B cell (primary cell): ENCODE measurements around the gene TLE5. TPM values are rescaled to one million over a fixed set of nuclear protein-coding genes. Genes with fewer than 3 reads are reported as not detected.
A peak's percentile ranks its signal among the peaks of the same experiment; 100 is the strongest.

Experiments
- ATAC-seq: fragments of 200-7000 bp; cut with Tn5 transposase; one replicate; pipeline ENCODE4 v1.10.0; 2021; ENCODE audit warnings: low read depth, mild to moderate bottlenecking, moderate number of reproducible peaks, moderate library complexity
- CTCF ChIA-PET: fragments of 350-600 bp; sonication (Branson Sonifier 250); formaldehyde crosslinking; loops from one replicate; lab custom pipeline; 2021; ENCODE audit warnings: antibody characterized with exemption, inconsistent platforms; lab: Charles Lee
- POLR2A ChIA-PET: fragments of 350-600 bp; sonication (Branson Sonifier 250); formaldehyde crosslinking; loops from one replicate; lab custom pipeline; 2021; ENCODE audit warnings: antibody characterized with exemption; lab: Charles Lee
- DNase-seq: peaks from one replicate; pipeline ENCODE4 v3.0.0; 2013
- H2AFZ ChIP-seq: 2 replicates; pipeline ENCODE4 v1.6.1; 2012; ENCODE audit warnings: mild to moderate bottlenecking, low read depth, low read length; ENCODE audit not compliant: insufficient read depth, poor library complexity, severe bottlenecking
- H3K27ac ChIP-seq, 2 donors: 1 replicate in 1 of 2; 2 replicates in 1 of 2; pipeline ENCODE4 v1.5.1; 2012 to 2013; ENCODE audit warnings: low read length in 2 of 2, mild to moderate bottlenecking in 2 of 2, moderate library complexity in 1 of 2
- H3K27me3 ChIP-seq, 4 experiments: fragments of 200-600 bp in 1 of 4; sonication (generic) in 1 of 4; replicated peaks in 1 of 4; 1 replicate in 2 of 4; 2 replicates in 2 of 4; pipeline versions ENCODE4 v1.6.1 to v1.7.0; 2013 to 2016; ENCODE audit warnings: low read length in 3 of 4, mild to moderate bottlenecking in 2 of 4, mixed read lengths in 1 of 4, moderate library complexity in 1 of 4; ENCODE audit not compliant: insufficient read depth in 4 of 4, control insufficient read depth in 3 of 4; ENCODE audit errors: control extremely low read depth in 1 of 4
- H3K36me3 ChIP-seq, 2 experiments: replicated peaks in 1 of 2; 1 replicate in 1 of 2; 2 replicates in 1 of 2; pipeline versions ENCODE4 v1.6.1 to v1.7.1; 2013; ENCODE audit warnings: low read length in 1 of 2; ENCODE audit not compliant: insufficient read depth in 2 of 2, control insufficient read depth in 1 of 2; ENCODE audit errors: control extremely low read depth in 1 of 2, extremely low read depth in 1 of 2
- H3K4me1 ChIP-seq, 2 donors: fragments of 200-600 bp in 1 of 2; sonication (generic) in 1 of 2; 1 replicate in 1 of 2; 2 replicates in 1 of 2; pipeline versions ENCODE4 v1.5.1 to v1.6.1; 2013 to 2017; ENCODE audit warnings: low read length in 2 of 2; ENCODE audit not compliant: control insufficient read depth in 2 of 2, insufficient read depth in 2 of 2
- H3K4me2 ChIP-seq: replicated peaks from 2 replicates; pipeline ENCODE3; 2012; ENCODE audit warnings: mild to moderate bottlenecking, low read depth, low read length; ENCODE audit not compliant: poor library complexity, severe bottlenecking
- H3K4me3 ChIP-seq, 5 experiments: fragments of 200-600 bp in 1 of 5; sonication (generic) in 1 of 5; 1 replicate in 3 of 5; 2 replicates in 2 of 5; pipeline versions ENCODE4 v1.5.1 to v1.7.0; 2011 to 2016; ENCODE audit warnings: low read length in 4 of 5, mild to moderate bottlenecking in 4 of 5, low read depth in 2 of 5, control low read depth in 1 of 5, moderate library complexity in 1 of 5; ENCODE audit not compliant: insufficient read depth in 1 of 5; ENCODE audit errors: control extremely low read depth in 1 of 5, extremely low read depth in 1 of 5
- H3K79me2 ChIP-seq: fragments of 200-600 bp; sonication (generic); one replicate; pipeline ENCODE4 v1.6.0; 2016; ENCODE audit warnings: low read length; ENCODE audit not compliant: control insufficient read depth, insufficient read depth
- H3K9ac ChIP-seq: fragments of 200-600 bp; sonication (generic); 2 replicates; pipeline ENCODE4 v1.6.1; 2017; ENCODE audit warnings: mild to moderate bottlenecking, low read length, moderate library complexity
- H3K9me3 ChIP-seq, 3 donors: one replicate each; pipeline versions ENCODE4 v1.6.1 to v1.7.1; 2013; ENCODE audit warnings: low read length in 2 of 3; ENCODE audit not compliant: control insufficient read depth in 2 of 3, insufficient read depth in 1 of 3; ENCODE audit errors: control extremely low read depth in 1 of 3
- H4K20me1 ChIP-seq: 2 replicates; pipeline ENCODE4 v1.6.0; 2012; ENCODE audit warnings: mild to moderate bottlenecking, low read length; ENCODE audit not compliant: insufficient read depth, control insufficient read depth, poor library complexity, severe bottlenecking
- H3K27ac Mint-ChIP-seq: one replicate; pipeline ENCODE4 v1.8.0; 2021; ENCODE audit warnings: mixed read lengths
- H3K27me3 Mint-ChIP-seq: one replicate; pipeline ENCODE4 v1.8.0; 2021; ENCODE audit warnings: mixed read lengths
- H3K4me1 Mint-ChIP-seq: one replicate; pipeline ENCODE4 v1.8.0; 2021; ENCODE audit warnings: mixed read lengths
- H3K4me3 Mint-ChIP-seq: one replicate; pipeline ENCODE4 v1.8.0; 2021; ENCODE audit warnings: mixed read lengths
- H3K9me3 Mint-ChIP-seq: one replicate; pipeline ENCODE4 v1.8.0; 2022; ENCODE audit warnings: mixed read lengths; ENCODE audit not compliant: insufficient read depth
- EZH2 ChIP-seq: IDR thresholded peaks from 2 replicates; pipeline ENCODE4 v1.6.1; 2012; ENCODE audit warnings: borderline replicate concordance, low read depth, mild to moderate bottlenecking, moderate library complexity, low read length; ENCODE audit not compliant: insufficient read depth, poor library complexity, severe bottlenecking
- WGBS: methylation state at CpG from one replicate; pipeline ENCODE4 v1.1.5; 2013; ENCODE audit warnings: missing lambda C conversion rate; ENCODE audit not compliant: insufficient coverage; 5-methylcytosine and 5-hydroxymethylcytosine counted together
- intact Hi-C: fragments of 100-400 bp; cut with micrococcal nuclease; formaldehyde crosslinking; loops from one replicate; pipeline ENCODE4 v1.10.0; 2022
- polyA plus RNA-seq: library from polyadenylated mRNA; depleted of rRNA; stranded (reverse); fragments of >200 nt; gene quantifications from 2 replicates; pipeline ENCODE4 v1.2.3, GENCODE V29; 2012
- total RNA-seq, 2 donors: library from RNA; stranded (reverse); fragments of 120-200 nt in 1 of 2; gene quantifications; 1 replicate in 1 of 2; 2 replicates in 1 of 2; pipeline versions ENCODE4 v1.2.3 to v1.2.4, GENCODE V29; 2013 to 2022
- TF ChIP-seq, protein P1 (sequence below): fragments of 200-600 bp; IDR thresholded peaks from one replicate; pipeline ENCODE4 v1.8.0; 2022; ENCODE audit warnings: antibody characterized with exemption, mild to moderate bottlenecking

Gene TLE5
- total and polyA plus RNA-seq, 2 donors (not counting 1 experiment from before 2014, with no cell fraction given), result 697 to 1,132 TPM

DNA sequence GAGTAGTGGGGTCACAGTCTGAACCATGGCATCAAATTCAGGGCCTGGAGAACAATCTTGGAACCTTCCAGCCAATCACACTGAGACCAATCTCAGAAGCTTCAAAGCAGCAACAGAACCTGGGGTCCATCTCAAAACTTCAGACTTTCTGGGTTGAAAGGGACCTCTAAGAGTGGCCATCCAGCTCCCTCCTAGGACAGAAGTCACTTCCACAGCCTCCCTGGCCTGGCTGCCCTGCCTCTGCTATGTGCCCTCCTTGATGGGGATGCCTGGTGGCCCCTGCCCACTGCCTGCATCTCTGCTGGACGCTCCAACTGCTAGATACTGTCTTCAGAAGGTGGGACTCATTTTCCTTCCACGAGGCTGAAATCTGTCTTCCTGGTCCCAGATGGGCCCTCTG is 35.0 kb downstream of the TLE5 start:
- peaks cover 20% of the 10 kb centered on the region for H3K4me1 Mint-ChIP-seq
- Histone ChIP-seq H3K4me3 (no peak overlapping the region), H3K27ac (no peak overlapping the region), H3K4me2 (no peak overlapping the region), H3K36me3 (no peaks in the 10 kb centered on the region), H3K27me3 (peaks cover 0 to 58% (median 30%) of the 10 kb centered on the region in 4 experiments), H3K9me3 (peaks cover 0 to 12% (median 2%) of the 10 kb centered on the region in 3 donors), H3K9ac (no peak overlapping the region), H3K79me2 (no peaks in the 10 kb centered on the region), H3K4me1 (peaks cover 24 to 30% of the 10 kb centered on the region in 2 donors), H2AFZ (no peak overlapping the region), H4K20me1 (no peaks in the 10 kb centered on the region)
- H3K9me3 Mint-ChIP-seq, result no peaks in the 10 kb centered on the region
- ATAC-seq, result no peak
- H3K27ac Mint-ChIP-seq, result no peak overlapping the region
- peak overlapping the region; percentile 71 for H3K4me3 Mint-ChIP-seq
- peaks cover 62% of the 10 kb centered on the region for H3K27me3 Mint-ChIP-seq
- TF ChIP-seq, protein P1, sequence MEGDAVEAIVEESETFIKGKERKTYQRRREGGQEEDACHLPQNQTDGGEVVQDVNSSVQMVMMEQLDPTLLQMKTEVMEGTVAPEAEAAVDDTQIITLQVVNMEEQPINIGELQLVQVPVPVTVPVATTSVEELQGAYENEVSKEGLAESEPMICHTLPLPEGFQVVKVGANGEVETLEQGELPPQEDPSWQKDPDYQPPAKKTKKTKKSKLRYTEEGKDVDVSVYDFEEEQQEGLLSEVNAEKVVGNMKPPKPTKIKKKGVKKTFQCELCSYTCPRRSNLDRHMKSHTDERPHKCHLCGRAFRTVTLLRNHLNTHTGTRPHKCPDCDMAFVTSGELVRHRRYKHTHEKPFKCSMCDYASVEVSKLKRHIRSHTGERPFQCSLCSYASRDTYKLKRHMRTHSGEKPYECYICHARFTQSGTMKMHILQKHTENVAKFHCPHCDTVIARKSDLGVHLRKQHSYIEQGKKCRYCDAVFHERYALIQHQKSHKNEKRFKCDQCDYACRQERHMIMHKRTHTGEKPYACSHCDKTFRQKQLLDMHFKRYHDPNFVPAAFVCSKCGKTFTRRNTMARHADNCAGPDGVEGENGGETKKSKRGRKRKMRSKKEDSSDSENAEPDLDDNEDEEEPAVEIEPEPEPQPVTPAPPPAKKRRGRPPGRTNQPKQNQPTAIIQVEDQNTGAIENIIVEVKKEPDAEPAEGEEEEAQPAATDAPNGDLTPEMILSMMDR, result no peak
- TF ChIP-seq EZH2, result no peak
- ChIA-PET CTCF (no interaction called here), POLR2A (no interaction called here)
- no peak for DNase-seq
- intact Hi-C loops, result no loop called here
- WGBS, result 79% methylated on average over 2 of the region's 2 CpGs

DNA sequence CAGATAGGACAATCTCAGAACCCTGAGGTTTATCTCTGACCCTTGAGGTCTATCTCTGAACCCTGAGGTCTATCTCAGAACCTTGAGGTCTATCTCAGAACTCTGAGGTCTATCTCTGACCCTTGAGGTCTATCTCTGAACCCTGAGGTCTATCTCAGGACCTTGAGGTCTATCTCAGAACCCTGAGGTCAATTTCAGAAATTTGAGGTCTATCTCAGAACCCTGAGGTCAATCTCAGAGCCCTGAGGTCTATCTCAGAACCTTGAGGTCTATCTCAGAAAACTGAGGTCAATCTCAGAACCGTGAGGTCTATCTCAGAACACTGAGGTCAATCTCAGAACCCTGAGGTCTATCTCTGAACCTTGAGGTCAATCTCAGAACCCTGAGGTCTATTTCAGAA is 35.5 kb downstream of the TLE5 start:
- no peak overlapping the region for H3K4me3 ChIP-seq
- Mint-ChIP-seq H3K27me3 (peaks cover 61% of the 10 kb centered on the region), H3K27ac (no peak overlapping the region), H3K4me1 (peaks cover 20% of the 10 kb centered on the region), H3K4me3 (no peak overlapping the region), H3K9me3 (no peaks in the 10 kb centered on the region)
- no peak for ATAC-seq
- no peaks in the 10 kb centered on the region for H3K79me2 ChIP-seq
- peaks cover 0 to 12% (median 2%) of the 10 kb centered on the region in 3 donors for H3K9me3 ChIP-seq
- ChIA-PET CTCF (no interaction called here), POLR2A (no interaction called here)
- no peak overlapping the region for H2AFZ ChIP-seq
- H3K4me1 ChIP-seq, result peaks cover 24 to 30% of the 10 kb centered on the region in 2 donors
- whole genome bisulfite sequencing, result 94% methylated on average over 1 of the region's 1 CpG
- TF ChIP-seq EZH2, result no peak
- TF ChIP-seq, protein P1, result no peak
- DNase-seq, result no peak
- no peak overlapping the region for H3K9ac ChIP-seq
- H4K20me1 ChIP-seq, result no peaks in the 10 kb centered on the region
- intact Hi-C loops, result no loop called here
- no peak overlapping the region for H3K4me2 ChIP-seq
- no peak overlapping the region for H3K27ac ChIP-seq
- H3K27me3 ChIP-seq, result peaks cover 0 to 58% (median 30%) of the 10 kb centered on the region in 4 experiments
- H3K36me3 ChIP-seq, result no peaks in the 10 kb centered on the region
